ENCODE results near the gene ABCC2.

The ABCC2 gene

GRCh38 chr10:99869581-99870122 is 87.2 kb downstream of the ABCC2 start:
- no peak for DNase-seq (ENCODE audit: extremely low read depth, low read depth)
- TF ChIP-seq, protein P1, sequence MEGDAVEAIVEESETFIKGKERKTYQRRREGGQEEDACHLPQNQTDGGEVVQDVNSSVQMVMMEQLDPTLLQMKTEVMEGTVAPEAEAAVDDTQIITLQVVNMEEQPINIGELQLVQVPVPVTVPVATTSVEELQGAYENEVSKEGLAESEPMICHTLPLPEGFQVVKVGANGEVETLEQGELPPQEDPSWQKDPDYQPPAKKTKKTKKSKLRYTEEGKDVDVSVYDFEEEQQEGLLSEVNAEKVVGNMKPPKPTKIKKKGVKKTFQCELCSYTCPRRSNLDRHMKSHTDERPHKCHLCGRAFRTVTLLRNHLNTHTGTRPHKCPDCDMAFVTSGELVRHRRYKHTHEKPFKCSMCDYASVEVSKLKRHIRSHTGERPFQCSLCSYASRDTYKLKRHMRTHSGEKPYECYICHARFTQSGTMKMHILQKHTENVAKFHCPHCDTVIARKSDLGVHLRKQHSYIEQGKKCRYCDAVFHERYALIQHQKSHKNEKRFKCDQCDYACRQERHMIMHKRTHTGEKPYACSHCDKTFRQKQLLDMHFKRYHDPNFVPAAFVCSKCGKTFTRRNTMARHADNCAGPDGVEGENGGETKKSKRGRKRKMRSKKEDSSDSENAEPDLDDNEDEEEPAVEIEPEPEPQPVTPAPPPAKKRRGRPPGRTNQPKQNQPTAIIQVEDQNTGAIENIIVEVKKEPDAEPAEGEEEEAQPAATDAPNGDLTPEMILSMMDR (IDR thresholded peaks at IDR 0.05; ENCODE audit: low read depth, low read length), result no peak

DNA sequence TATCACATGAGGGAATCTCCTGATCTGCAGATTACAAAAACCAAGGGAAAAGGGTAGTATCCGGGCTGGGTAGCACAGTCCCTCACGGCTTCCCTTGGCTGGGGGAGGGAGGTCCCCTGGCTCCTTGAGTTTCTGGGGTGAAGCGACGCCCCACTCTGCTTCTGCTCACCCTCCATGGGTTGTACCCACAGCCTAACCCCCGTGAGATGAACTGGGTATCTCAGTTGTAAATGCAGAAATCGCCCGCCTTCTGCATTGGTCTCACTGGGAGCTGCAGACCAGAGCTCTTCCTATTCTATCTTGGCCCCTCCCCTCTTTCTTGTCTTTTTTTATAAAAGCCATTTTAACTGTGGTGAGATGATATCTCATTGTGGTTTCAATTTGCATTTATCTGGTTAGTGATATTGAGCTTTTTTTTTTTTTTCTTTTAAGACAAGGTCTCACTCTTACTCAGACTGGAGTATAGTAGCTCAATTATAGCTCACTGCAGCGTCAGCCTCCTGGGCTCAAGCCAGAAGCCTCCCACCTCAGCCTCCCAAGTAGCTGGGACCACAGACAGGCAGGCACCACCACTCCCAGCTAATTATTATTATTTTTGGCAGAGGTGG is 87.8 kb downstream of the ABCC2 start:
- no peak for DNase-seq (ENCODE audit: extremely low read depth, low read depth)
- TF ChIP-seq, protein P1 (IDR thresholded peaks at IDR 0.05; ENCODE audit: low read depth, low read length), result no peak

- no peak for DNase-seq (ENCODE audit: extremely low read depth, low read depth)
- TF ChIP-seq, protein P1 (IDR thresholded peaks at IDR 0.05; ENCODE audit: low read depth, low read length), result no peak
These were observed 90.1 kb downstream of the ABCC2 start for GRCh38 chr10:99872367-99873162.

DNA sequence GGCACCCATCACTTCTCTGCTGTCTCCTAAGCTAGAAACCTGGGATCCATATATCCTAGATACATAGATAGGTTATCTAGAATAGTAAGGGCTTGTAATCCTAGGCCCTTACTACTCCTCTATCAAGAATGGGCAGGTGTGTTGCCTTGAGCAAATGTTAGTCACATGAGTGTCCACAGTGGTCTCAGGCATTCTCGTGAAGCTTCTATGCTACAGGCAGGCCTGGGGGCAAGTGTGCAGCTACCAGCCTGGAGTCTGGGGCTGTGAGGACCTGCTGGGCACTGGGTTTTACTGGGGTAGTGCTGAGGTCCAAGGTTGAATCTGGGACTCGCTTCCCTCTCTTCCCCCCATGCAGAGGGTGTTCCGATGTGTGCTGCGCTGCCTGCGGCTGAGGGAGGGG is 91.4 kb downstream of the ABCC2 start:
- no peak for DNase-seq (ENCODE audit: extremely low read depth, low read depth)
- TF ChIP-seq, protein P1 (IDR thresholded peaks at IDR 0.05; ENCODE audit: low read depth, low read length), result no peak

GRCh38 chr10:99874341-99875085 is 92.1 kb downstream of the ABCC2 start:
- TF ChIP-seq, protein P1 (IDR thresholded peaks at IDR 0.05; ENCODE audit: low read depth, low read length), result no peak
- no peak for DNase-seq (ENCODE audit: extremely low read depth, low read depth)

DNA sequence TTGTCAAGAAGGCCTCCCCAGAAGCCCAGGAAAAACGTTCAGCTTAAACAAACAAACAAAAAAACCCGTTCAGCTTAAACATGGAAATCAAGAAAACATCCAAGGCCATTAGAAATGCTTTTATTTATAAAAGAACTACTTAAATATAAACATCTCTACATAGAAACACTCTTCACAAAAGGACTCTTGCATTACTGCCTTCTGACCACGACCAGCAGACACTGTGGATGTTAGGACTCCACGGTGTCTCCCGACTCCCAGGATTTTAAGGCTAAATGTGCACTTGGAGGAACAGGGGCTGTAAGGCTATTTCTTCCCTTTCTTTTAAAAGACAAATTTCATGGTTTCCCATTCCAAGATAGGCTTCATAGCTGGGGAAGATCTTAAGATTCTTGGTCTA is 93.0 kb downstream of the ABCC2 start:
- no peak for DNase-seq (ENCODE audit: extremely low read depth, low read depth)
- TF ChIP-seq, protein P1 (IDR thresholded peaks at IDR 0.05; ENCODE audit: low read depth, low read length), result no peak
